ENCODE measurements around the gene SLC6A2. TPM values are rescaled to one million over a fixed set of nuclear protein-coding genes. Genes with fewer than 3 reads are reported as not detected.

SLC6A2 gene
- total RNA-seq, 1 donor from 2014 or later, result not detected

DNA sequence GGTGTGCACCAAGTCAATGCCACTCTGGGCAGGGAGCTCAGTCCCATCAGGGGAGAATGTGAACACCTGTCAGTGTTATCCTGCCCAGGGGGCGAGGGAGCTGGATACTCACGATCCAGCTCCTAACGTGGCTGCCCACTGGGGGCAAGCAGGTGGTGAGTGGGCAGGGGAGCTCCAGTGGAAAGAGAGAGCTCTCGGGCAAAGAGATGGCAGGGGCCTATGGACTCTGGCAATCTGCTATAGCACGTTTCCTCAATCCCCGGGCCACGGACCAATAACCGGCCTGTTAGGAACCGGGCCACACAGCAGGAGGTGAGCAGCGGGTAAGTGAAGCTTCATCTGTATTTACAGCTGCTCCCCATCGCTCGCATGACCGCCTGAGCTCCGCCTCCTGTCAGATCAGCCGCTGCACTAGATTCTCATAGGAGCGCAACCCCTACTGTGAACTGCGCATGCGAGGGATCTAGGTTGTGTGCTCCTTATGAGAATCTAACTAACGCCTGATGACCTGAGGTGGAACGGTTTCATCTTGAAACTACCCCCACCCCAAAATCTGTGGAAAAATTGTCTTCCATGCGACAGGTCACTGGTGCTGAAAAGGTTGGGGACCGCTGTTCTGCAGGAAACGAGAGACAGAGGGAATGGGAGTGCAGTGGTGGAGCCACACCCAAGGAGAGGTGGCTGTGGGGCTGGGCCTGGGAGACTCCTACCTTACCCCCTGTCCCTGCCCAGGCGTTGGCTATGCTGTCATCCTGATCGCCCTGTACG, 15.6 kb downstream of the SLC6A2 start:
- no peak overlapping the region for H3K9ac ChIP-seq
- Mint-ChIP-seq H3K36me3 (no peaks in the 10 kb centered on the region), H3K27ac (no peak overlapping the region), H3K4me3 (no peak overlapping the region), H3K27me3 (ENCODE audit: insufficient read depth, low read depth) (peaks cover 14% of the 10 kb centered on the region), H3K4me1 (peaks cover 5% of the 10 kb centered on the region), H3K9me3 (no peaks in the 10 kb centered on the region)
- H3K4me3 ChIP-seq, result no peak overlapping the region
- no peaks in the 10 kb centered on the region for H3K27me3 ChIP-seq
- TF ChIP-seq EZH2 (IDR thresholded peaks at IDR 0.05) (no peak), EZH2phosphoT487 (IDR thresholded peaks at IDR 0.05) (no peak)
- TF ChIP-seq, protein P1, sequence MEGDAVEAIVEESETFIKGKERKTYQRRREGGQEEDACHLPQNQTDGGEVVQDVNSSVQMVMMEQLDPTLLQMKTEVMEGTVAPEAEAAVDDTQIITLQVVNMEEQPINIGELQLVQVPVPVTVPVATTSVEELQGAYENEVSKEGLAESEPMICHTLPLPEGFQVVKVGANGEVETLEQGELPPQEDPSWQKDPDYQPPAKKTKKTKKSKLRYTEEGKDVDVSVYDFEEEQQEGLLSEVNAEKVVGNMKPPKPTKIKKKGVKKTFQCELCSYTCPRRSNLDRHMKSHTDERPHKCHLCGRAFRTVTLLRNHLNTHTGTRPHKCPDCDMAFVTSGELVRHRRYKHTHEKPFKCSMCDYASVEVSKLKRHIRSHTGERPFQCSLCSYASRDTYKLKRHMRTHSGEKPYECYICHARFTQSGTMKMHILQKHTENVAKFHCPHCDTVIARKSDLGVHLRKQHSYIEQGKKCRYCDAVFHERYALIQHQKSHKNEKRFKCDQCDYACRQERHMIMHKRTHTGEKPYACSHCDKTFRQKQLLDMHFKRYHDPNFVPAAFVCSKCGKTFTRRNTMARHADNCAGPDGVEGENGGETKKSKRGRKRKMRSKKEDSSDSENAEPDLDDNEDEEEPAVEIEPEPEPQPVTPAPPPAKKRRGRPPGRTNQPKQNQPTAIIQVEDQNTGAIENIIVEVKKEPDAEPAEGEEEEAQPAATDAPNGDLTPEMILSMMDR (IDR thresholded peaks at IDR 0.05), result no peak
- H3K36me3 ChIP-seq, result no peaks in the 10 kb centered on the region
- H3K27ac ChIP-seq, result no peak overlapping the region
- no peak overlapping the region for H3K4me2 ChIP-seq
- no peaks in the 10 kb centered on the region for H3K79me2 ChIP-seq (ENCODE audit: low read depth)
- no peaks in the 10 kb centered on the region for H3F3A ChIP-seq (ENCODE audit: low read depth)
- no peak overlapping the region for H2AFZ ChIP-seq (replicated peaks)
- no peaks in the 10 kb centered on the region for H4K20me1 ChIP-seq (ENCODE audit: low read depth)
- no peaks in the 10 kb centered on the region for H3K9me3 ChIP-seq (ENCODE audit: low read depth)
- no peaks in the 10 kb centered on the region for H3K4me1 ChIP-seq
- no peak for DNase-seq (ENCODE audit: low spot score)

DNA sequence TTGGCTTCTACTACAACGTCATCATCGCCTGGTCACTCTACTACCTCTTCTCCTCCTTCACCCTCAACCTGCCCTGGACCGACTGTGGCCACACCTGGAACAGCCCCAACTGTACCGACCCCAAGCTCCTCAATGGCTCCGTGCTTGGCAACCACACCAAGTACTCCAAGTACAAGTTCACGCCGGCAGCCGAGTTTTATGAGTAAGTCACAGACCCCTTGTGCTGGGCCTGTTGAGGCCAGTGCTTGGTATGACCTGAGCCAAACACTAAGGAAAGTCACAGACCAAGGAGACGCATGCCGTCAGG, 16.1 kb downstream of the SLC6A2 start:
- H3K36me3 ChIP-seq, result no peaks in the 10 kb centered on the region
- no peak overlapping the region for H3K4me3 ChIP-seq
- Mint-ChIP-seq H3K4me3 (no peak overlapping the region), H3K9me3 (no peaks in the 10 kb centered on the region), H3K4me1 (peaks cover 3% of the 10 kb centered on the region), H3K27ac (no peak overlapping the region), H3K36me3 (no peaks in the 10 kb centered on the region), H3K27me3 (ENCODE audit: insufficient read depth, low read depth) (peaks cover 14% of the 10 kb centered on the region)
- no peaks in the 10 kb centered on the region for H3F3A ChIP-seq (ENCODE audit: low read depth)
- no peaks in the 10 kb centered on the region for H3K79me2 ChIP-seq (ENCODE audit: low read depth)
- H3K4me2 ChIP-seq, result no peak overlapping the region
- no peaks in the 10 kb centered on the region for H3K4me1 ChIP-seq
- no peak overlapping the region for H3K27ac ChIP-seq
- no peaks in the 10 kb centered on the region for H3K9me3 ChIP-seq (ENCODE audit: low read depth)
- no peak for TF ChIP-seq EZH2phosphoT487 (IDR thresholded peaks at IDR 0.05)
- TF ChIP-seq, protein P1 (IDR thresholded peaks at IDR 0.05), result no peak
- H3K27me3 ChIP-seq, result no peaks in the 10 kb centered on the region
- no peaks in the 10 kb centered on the region for H4K20me1 ChIP-seq (ENCODE audit: low read depth)
- H3K9ac ChIP-seq, result no peak overlapping the region
- no peak for DNase-seq (ENCODE audit: low spot score)
- no peak overlapping the region for H2AFZ ChIP-seq (replicated peaks)

DNA sequence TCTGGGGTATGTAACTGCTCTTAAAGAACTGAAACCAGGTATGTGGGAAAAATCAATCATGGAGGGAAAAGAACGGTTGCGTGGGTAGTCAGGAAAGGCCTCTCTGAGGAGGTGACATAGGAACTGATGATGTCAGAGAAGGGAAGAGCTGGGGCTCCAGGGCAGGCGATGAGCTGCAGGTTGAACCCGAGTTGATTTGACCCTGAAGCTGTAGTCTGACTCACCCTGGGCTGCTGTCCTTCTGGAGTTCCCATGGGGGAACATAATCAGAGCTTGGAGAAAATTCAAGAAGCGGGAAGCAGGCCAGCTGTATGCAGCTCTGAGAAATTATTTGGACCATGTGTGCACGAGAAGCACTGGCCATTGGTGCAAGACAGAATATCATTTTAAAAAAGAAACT, 16.7 kb downstream of the SLC6A2 start:
- Histone ChIP-seq H3F3A (ENCODE audit: low read depth) (no peaks in the 10 kb centered on the region), H4K20me1 (ENCODE audit: low read depth) (no peaks in the 10 kb centered on the region), H3K4me2 (no peak overlapping the region), H3K9ac (no peak overlapping the region), H3K27me3 (no peaks in the 10 kb centered on the region), H3K36me3 (no peaks in the 10 kb centered on the region), H3K79me2 (ENCODE audit: low read depth) (no peaks in the 10 kb centered on the region), H3K4me1 (no peaks in the 10 kb centered on the region), H3K4me3 (no peak overlapping the region), H3K9me3 (ENCODE audit: low read depth) (no peaks in the 10 kb centered on the region), H2AFZ (replicated peaks) (no peak overlapping the region), H3K27ac (no peak overlapping the region)
- peaks cover 3% of the 10 kb centered on the region for H3K4me1 Mint-ChIP-seq
- H3K27ac Mint-ChIP-seq, result no peak overlapping the region
- DNase-seq (ENCODE audit: low spot score), result no peak
- no peak overlapping the region for H3K4me3 Mint-ChIP-seq
- no peaks in the 10 kb centered on the region for H3K9me3 Mint-ChIP-seq
- no peaks in the 10 kb centered on the region for H3K36me3 Mint-ChIP-seq
- peaks cover 9% of the 10 kb centered on the region for H3K27me3 Mint-ChIP-seq (ENCODE audit: insufficient read depth, low read depth)
- TF ChIP-seq, protein P1 (IDR thresholded peaks at IDR 0.05), result no peak
- no peak for TF ChIP-seq EZH2 (IDR thresholded peaks at IDR 0.05)
- no peak for TF ChIP-seq EZH2phosphoT487 (IDR thresholded peaks at IDR 0.05)

All from neural progenitor cell (in vitro differentiated cells).